GM19099 (cell line): Measurements from ENCODE around the gene ZBTB8OS.

ENCODE experiments used
- POLR2A ChIP-seq: IDR thresholded peaks from 3 replicates; pipeline ENCODE4 v1.6.1; 2011; ENCODE audit warnings: low read depth; ENCODE audit not compliant: insufficient read length; ENCODE audit errors: extremely low read depth

Gene ZBTB8OS

DNA sequence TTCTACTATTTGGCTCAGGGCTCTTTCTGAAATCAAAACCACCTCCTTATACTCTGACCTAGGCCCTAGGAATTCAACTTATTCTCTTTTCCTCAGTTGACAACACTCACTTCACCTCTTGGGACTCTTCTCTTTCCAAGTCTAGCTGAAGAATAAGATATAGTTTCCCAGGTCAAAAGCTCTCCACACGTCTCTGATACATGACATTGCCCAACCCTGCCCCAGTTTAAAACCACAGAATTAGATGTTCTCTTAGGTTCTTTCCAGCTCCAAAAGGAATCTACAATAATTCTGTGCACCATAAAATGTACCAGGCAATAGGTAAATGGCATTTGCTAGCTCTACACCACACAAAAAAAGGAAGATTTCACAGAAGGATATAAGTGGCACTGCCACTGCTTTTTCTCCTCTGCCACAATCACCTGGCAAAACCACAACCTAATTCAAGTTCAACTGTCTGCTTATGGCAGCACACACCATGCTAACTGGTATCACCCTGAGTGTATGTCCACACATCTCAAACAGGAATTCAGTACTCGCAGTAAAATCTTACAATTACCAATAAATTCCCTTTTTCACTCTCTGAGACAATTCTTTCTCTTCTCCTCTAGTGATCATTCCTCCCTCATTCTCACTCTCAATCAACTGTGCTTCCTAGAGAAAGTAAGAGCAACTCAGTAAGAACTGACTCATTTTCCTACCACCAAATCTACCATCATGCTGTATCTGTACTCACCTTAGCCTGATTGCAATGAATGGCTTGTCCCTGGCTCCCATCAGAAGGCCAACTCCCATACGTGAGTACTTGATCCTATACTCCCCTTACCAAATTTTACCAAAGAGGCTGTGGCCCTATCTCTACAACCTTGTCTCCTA, 27.3 kb downstream of the ZBTB8OS start:
- TF ChIP-seq POLR2A, result no peak

DNA sequence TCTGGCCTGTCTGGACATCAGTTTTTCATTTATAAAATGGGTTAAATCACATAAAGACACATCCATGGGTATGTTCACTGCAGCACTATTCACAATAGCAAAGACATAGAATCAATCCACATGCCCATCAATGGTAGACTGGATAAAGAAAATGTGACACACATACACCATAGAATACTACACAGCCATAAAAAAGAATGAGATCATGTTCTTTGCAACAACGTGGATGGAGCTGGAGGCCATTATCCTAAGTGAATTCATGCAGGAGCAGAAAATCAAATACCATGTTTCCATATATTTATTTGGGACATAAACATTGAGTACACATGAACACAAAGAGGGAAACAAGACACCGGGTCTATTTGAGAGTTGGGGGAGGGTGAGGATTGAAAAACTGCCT, 28.1 kb downstream of the ZBTB8OS start:
- no peak for TF ChIP-seq POLR2A

DNA sequence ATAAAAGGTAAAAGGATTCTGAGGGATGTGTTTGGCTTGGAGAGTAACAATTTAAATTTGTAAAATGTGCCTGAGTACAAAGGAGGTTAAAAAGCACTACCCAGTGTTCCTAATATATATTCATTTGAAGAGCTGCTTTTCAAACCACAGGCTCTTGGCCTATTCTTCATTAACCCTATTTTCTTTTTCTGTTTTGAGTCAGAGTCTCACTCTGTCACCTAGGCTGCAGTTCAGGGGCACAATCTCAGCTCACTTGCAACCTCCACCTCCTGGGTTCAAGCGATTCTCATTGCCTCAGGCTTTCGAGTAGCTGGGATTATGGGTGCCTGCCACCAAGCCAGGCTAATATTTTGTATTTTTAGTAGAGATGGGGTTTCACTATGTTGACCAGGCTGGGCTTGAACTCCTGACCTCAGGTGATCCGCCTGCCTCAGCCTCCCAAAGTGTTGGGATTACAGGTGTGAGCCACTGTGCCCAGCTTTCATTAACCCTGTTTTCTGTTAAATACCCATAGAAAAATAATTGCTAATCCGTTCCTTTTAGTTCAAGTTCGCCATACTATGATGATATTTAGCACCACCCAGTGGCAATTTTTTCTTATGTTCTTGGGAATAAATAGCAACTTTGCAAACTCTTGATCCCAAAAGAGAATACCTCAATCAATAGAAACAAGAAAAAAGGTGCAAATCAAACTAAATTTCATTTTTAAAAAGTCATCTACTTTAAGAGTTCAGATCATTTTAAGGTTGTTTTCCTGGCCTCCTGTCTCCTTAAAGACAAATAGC, 30.5 kb downstream of the ZBTB8OS start:
- TF ChIP-seq POLR2A, result no peak

DNA sequence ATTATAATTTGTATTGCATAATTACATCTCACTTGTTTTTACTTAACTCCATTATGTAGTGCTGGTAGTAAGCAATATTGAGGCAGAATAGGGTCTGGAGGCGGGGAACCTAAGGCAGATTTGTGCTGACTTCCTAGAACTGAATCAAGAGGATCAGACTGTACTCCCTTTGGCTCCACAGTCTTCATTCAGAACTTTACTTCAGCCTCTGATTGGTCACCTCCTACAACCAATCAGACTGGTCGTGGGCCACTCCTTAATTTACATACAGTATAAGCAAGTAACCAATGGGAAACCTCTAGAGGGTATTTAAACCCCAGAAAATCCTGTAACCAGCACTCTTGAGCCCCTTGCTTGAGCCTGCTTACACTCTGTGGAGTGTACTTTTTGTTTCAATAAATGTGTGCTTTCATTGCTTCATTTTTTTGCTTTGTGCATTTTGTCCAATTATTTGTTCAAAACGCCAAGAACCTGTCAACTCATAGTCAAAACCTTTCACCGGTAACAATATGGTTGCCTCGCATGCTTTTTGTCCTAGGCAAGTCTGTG, 31.6 kb downstream of the ZBTB8OS start:
- TF ChIP-seq POLR2A, result no peak

DNA sequence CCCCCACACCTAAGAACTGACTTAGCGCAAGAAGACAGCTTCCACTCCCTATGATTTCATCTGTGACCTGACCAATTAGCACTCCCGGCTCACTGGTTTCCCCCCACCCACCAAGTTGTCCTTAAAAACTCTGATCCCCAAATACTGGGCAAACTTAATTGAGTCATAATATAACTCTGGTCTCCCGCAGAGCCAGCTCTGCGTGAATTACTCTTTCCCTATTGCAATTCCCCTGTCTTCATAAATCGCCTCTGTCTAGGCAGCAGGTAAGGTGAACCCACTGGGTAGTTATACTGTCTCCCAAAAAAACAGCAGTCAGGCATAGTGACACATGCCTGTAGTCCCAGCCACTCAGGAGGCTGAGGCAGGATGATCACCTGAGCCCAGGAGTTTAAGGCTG, 36.9 kb downstream of the ZBTB8OS start:
- no peak for TF ChIP-seq POLR2A

DNA sequence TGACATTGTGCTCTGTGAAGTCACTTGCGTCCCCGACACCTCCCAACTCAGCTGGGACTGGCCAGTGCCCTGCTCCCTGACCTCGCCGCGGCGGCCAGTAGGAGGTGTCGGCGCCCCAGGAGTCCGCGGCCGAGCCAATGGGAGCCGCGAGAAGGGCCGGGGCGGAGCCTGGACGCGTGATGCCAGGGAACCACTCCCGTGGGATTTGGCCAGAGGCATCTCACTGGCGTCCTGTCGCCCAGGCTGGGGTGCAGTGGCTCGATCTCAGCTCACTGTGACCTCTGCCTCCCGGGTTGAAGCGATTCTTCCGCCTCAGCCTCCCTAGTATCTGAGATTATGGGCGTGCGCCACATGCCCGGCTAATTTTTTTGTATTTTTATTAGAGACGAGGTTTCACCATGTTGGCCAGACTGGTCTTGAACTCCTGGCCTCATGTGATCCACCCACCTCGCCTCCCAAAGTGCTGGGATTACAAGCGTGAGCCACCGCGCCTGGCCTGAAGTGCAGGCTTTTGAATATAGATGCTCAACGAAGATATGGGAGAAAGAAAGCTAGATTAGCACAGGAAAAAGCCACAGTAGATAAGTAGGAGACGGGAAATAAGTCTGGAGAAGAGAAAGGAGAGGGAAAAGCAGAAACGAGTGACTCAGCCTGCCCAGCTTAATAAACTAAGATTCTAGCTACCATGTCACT, 38.0 kb downstream of the ZBTB8OS start:
- peak; percentile 58 for TF ChIP-seq POLR2A

DNA sequence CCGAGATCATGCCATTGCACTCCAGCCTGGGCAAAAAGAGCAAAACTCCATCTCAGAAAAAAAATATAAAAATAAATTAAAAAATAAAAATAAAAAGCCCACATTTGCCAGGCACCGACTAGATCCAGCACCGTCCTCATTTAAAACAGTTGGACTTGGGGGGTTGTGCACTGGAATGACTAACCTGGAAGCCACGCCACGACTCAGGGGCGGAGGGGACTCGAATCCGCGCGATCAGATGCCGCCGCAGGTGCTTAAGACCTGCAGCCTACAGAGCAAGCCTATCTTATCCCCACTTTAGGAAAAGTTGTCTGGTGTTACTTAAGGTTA, 38.5 kb downstream of the ZBTB8OS start:
- no peak for TF ChIP-seq POLR2A

DNA sequence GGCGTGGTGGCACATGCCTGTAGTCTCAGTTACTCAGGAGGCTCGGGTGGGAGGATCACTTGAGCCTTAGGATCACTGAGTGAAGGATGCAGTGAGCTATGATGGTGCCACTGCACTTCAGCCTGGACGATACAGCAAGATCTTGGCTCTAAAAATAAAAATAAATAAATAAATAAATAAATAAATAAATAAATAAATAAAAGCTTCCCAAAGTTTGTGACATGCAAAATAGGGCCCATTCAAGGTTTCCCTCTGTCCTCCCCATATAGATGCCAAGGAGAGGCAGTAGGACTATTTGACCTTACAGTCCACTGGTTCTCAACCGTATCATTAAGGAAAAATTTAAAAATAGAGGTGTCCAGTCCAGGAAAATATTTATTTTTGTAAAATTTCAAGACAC, 41.2 kb downstream of the ZBTB8OS start:
- no peak for TF ChIP-seq POLR2A

DNA sequence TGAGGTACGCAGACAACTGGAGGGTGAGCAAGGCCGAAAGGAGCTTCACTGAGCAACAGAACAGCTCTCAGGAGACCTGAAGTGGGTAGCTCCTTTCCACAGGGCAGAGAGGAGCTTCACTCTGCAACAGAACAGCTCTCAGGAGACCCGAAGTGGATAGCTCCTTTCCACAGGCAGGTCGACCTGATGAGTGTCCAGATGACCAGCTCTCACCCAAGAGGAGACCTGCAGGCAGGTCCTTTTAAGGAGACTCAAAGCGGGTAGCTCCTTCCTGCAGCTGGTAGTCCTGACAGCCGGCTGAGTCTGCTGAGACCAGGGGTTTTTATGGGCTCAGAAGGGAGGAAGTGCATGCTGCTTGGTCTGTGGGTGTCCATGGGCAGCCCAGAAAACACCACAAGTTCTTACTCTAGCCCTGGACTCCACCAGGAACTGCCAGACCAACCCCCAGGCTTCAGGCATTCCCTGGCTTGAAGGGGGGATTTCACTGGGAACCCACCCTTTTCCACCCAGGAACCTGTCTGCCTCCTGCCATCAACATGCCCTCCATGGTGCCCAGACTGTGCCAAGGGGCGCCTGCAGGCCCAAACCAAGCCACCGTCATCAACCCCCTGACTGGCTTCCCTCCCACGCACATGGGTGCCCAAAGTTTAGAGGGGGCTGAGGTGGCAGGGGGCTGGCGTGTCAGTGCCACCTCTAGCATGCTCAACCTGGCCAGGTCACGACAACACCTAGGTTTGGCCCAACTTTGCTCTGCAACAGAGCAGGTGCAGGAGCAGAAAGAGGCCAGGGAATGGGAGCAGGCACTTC, 43.6 kb downstream of the ZBTB8OS start:
- no peak for TF ChIP-seq POLR2A

DNA sequence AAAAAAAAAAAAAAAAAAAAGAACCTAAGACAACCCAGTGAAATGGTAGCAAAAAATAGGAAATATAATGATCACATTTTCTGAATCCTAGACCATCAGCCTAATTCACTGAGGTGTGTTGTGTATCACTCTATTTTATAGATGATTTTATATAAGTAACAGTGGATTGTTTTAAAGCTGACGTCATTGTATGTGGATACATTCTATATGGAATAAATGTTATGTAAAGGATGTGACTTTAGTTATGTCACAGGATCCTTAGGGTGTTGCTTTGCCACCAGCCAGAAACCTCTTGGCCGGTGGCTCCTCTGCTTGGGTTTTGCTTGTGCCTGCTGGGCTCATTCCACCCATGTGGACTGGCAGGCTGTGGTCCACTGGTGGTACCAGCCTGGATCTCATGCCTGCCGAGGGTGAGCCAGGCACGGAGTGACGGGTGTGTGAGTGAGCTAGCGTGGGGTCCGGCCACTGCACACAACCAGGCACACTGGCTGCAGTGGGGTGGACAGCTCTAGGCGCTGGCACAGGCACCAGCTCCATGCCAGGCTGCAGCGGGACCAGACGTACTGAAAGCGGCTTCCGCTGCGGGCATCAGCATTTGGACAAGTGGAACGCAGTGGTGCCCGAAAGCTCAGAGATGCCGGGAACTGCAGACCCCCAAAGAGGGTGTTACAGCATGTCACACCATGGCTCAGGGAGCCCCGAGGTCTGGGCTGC, 44.5 kb downstream of the ZBTB8OS start:
- no peak for TF ChIP-seq POLR2A

DNA sequence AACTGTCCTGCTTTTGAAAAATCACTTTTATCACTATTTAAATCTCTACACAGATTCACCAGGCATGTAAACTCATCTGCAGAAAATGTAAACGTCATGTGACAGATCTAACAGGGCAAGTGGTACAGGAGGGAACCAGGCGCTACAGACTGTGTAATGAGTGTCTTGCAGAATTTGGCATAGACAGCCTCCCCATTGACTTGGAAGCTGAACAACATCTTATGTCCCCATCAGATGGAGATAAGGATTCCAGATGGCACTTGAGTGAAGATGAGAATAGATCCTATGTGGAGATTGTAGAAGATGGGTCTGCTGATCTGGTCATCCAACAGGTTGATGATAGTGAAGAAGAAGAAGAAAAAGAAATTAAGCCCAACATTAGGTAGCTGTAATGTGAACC, 50.3 kb downstream of the ZBTB8OS start:
- TF ChIP-seq POLR2A, result no peak

DNA sequence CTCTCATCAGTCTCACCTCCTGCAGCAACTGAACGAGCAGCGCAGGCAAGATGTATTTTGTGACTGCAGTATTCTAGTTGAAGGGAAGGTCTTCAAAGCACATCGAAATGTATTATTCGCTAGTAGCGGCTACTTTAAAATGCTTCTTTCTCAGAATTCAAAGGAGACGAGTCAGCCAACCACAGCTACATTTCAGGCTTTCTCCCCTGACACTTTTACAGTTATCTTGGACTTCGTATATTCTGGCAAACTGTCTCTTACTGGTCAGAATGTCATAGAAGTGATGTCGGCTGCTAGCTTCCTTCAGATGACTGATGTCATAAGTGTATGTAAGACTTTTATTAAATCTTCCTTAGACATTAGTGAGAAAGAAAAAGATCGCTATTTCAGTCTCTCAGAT, 57.4 kb downstream of the ZBTB8OS start:
- no peak for TF ChIP-seq POLR2A

DNA sequence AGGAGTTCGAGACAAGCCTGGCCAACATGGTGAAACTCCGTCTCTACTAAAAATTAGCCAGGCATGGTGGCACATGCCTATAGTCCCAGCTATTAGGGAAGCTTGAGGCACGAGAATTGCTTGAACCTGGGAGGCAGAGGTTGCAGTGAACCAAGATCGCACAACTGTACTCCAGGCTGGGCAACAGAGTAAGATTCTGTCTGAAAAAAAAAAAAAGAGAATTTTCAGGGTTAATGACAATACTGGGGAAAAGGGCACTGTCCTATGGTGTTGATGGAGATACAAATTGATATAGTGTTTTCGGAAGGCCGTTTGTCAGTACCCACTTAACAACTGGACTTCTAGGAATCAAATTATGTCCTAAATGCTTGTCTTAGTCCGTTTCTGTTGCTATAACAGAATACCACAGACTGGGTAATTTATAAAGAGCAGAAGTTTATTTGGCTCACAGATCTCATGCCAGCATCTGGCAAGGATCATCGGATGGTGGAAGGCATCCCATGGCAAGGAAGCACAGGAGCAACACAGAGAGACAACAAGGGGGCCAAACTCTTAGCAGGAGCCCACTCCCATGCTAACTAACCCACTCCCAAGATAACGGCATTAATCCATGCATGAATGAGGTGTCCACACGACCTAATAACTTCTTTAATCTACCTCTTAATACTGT, 69.9 kb downstream of the ZBTB8OS start:
- TF ChIP-seq POLR2A, result no peak
